Activated CD8-positive, alpha-beta T cell treated with anti-CD3 and anti-CD28 coated beads, Interleukin-2, amount 10 ng/mL, durations not matched to agents 7 days and 5 days (primary cell): Measurements from ENCODE around the gene PTGR3. TPM values are rescaled to one million over a fixed set of nuclear protein-coding genes. Genes with fewer than 3 reads are reported as not detected.

Experiments
- ATAC-seq: fragments of 150-1000 bp; cut with Tn5 transposase; one replicate; pipeline ENCODE4 v1.10.0; 2021; ENCODE audit warnings: moderate library complexity
- CTCF ChIA-PET: fragments of 350-600 bp; sonication (Branson Sonifier 250); formaldehyde crosslinking; loops from one replicate; lab custom pipeline; 2021; ENCODE audit warnings: antibody characterized with exemption; lab: Charles Lee
- POLR2A ChIA-PET: fragments of 350-600 bp; sonication (Branson Sonifier 250); formaldehyde crosslinking; loops from one replicate; lab custom pipeline; 2021; ENCODE audit warnings: antibody characterized with exemption; lab: Charles Lee
- DNase-seq: peaks from one replicate; pipeline ENCODE4 v3.0.0-alpha.2; 2020
- H3K27ac Mint-ChIP-seq: one replicate; pipeline ENCODE4 v1.8.0; 2021; ENCODE audit warnings: mild to moderate bottlenecking, mixed read lengths
- H3K27me3 Mint-ChIP-seq: one replicate; pipeline ENCODE4 v1.8.0; 2021; ENCODE audit warnings: low read depth, mixed read lengths
- H3K36me3 Mint-ChIP-seq: one replicate; pipeline ENCODE4 v1.8.0; 2021; ENCODE audit warnings: low read depth, mixed read lengths
- H3K4me1 Mint-ChIP-seq: one replicate; pipeline ENCODE4 v1.8.0; 2021; ENCODE audit warnings: low read depth, mixed read lengths
- H3K4me3 Mint-ChIP-seq: one replicate; pipeline ENCODE4 v1.8.0; 2021; ENCODE audit warnings: mild to moderate bottlenecking, mixed read lengths
- H3K9me3 Mint-ChIP-seq: one replicate; pipeline ENCODE4 v1.8.0; 2022; ENCODE audit warnings: mixed read lengths; ENCODE audit not compliant: insufficient read depth
- total RNA-seq, 2 experiments: library from RNA; stranded (reverse); gene quantifications; one replicate each; pipeline ENCODE4 v1.2.3, GENCODE V29; 2021

Gene PTGR3
- total RNA-seq, 2 experiments from 2014 or later: 21.8 to 21.9 TPM

DNA sequence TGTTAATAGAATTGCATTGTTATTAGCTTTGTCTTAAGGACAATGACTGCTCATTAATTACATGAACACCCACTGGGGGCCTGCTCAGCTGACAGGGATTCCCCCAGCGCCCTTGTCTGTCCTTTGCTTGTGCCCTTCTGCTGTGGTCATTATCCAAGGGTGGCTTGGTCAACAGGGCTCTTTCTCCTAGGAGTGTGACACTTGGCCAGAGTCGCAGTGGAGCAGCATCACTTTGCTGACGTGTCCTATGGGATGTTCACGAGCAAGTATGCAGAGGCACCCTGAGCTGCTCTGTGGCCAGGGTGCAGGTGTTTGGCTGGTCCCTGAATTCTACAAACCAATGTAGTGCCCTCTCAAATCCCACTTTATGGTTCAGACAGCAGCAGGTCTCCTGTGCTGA, 46.0 kb downstream of the PTGR3 start:
- H3K27me3 Mint-ChIP-seq: no peaks in the 10 kb centered on the region
- H3K36me3 Mint-ChIP-seq: no peaks in the 10 kb centered on the region
- ChIA-PET POLR2A (no interaction called here), CTCF (no interaction called here)
- no peak for ATAC-seq
- no peaks in the 10 kb centered on the region for H3K9me3 Mint-ChIP-seq
- no peak overlapping the region for H3K4me3 Mint-ChIP-seq
- no peak overlapping the region for H3K27ac Mint-ChIP-seq
- no peak for DNase-seq
- peaks cover 8% of the 10 kb centered on the region for H3K4me1 Mint-ChIP-seq

DNA sequence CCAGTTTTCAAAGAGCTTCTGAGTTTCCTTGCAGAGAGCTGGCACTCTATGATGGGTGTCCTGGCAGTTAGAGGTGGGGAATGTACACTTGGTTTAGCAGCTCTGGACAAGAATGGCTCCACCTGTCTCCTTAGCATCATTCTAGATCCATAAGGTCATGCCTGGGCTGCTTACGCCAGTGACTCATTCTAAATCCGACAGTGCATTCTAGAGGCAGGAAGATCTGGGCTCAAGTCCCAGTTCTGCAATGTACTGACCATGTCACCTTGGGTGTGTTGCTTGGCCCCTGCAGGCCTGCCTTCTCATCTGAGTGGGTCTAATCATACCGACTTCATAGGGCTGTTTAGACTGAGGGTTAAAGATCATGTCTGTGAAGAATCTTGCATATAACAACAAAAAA, 46.5 kb downstream of the PTGR3 start:
- Mint-ChIP-seq H3K4me3 (no peak overlapping the region), H3K36me3 (no peaks in the 10 kb centered on the region), H3K4me1 (peaks cover 8% of the 10 kb centered on the region), H3K27ac (no peak overlapping the region), H3K27me3 (no peaks in the 10 kb centered on the region), H3K9me3 (no peaks in the 10 kb centered on the region)
- ATAC-seq (no peak), DNase-seq (no peak)
- POLR2A ChIA-PET: no interaction called here
- CTCF ChIA-PET: no interaction called here

DNA sequence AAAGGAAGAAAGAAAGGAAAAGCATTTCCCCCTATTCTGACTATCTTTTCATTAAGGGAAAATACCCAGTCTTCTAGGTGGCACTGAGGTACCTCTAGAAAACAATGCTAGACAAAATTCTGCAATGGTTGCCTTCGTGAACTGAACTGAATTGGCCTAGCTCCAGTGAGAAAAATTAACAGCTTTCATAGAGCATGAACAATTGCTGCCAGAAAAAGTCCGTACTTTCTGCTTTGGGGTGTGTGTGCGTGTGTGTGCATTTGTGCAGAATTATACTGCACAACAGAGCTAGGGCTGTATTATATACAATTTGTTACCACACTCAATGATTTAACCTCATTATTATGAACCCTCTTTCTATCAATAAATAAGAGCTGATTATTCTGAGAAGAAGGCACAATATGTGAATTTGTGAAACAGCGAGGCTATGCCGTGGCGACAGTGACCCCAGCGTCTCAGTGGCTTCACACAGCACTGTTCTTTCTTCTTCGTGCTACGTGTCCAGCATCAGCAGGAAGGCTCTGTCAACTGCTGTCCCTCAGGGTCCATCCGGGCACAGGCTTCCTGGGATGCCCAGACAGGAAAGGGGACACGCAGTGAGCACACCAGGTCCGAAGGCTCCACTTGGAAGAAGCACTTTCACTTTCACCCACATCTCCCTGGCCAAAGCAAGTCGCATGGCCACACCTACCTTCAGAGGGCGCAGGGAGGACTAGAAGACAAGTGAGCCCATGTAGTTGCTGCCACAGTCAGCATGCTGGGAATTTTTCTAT, 47.5 kb downstream of the PTGR3 start:
- H3K4me1 Mint-ChIP-seq: peaks cover 8% of the 10 kb centered on the region
- no peaks in the 10 kb centered on the region for H3K9me3 Mint-ChIP-seq
- H3K27ac Mint-ChIP-seq: peak overlapping the region; percentile 41
- ChIA-PET POLR2A (no interaction called here), CTCF (no interaction called here)
- H3K36me3 Mint-ChIP-seq: no peaks in the 10 kb centered on the region
- no peaks in the 10 kb centered on the region for H3K27me3 Mint-ChIP-seq
- peak overlapping the region; percentile 72 for H3K4me3 Mint-ChIP-seq
- peak; percentile 83 for ATAC-seq
- DNase-seq: peak; percentile 42

DNA sequence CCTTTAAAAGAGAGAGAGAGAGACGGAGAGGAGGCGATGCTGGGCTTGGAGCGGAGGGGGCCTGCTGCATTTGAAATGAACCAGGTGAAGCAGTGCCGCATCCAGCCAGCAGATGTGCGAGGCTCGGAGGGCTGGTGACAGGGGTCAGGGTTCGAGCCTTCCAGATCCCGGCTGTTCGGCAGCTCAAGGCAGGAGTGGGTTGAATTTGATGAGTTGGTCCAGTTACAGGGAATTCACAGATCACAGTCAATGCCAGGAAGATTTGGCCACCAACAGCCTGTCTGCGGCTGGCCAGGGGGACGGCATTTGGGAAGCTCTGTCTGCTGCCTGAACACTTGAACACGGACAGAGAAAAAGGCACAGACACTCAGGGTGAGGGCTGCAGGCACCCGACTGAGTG, 48.6 kb downstream of the PTGR3 start:
- Mint-ChIP-seq H3K4me3 (no peak overlapping the region), H3K9me3 (no peaks in the 10 kb centered on the region), H3K27me3 (no peaks in the 10 kb centered on the region), H3K36me3 (no peaks in the 10 kb centered on the region), H3K4me1 (peaks cover 8% of the 10 kb centered on the region), H3K27ac (no peak overlapping the region)
- ATAC-seq (no peak), DNase-seq (no peak)
- ChIA-PET POLR2A (no interaction called here), CTCF (no interaction called here)

DNA sequence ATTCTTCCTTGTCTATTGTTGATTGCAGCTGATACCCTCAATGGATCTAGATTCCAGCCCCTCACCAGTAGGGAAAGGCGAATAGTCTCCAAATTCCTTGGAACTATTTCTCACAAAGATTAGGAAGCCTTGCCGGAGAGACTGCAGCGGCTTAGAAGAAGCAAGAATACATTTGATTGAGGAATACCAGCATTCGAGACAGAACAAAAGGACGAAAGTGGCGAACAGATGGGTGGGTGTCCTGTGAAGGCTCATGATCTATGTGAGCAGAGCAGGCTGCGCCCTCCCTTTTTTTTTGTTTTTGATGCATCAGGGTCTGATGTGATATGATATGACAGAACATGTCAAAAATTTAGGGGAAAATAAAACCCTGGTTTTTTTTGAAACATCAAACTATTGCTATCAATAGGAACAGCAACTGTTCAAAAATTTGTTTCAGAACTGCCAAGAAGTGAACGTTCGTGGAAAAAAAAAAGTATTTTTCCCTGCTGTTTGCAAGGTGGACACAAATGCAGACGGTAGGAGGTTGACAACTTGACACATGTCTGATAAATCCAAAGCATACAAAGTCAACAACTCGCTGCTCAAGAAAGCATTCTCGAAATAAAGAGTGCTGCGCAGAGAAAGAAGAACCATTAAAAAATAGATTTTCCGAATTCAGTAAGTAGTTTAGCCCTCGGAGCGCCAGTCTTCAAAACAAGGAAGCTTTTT, 49.1 kb downstream of the PTGR3 start:
- POLR2A ChIA-PET: interaction anchor here (0.6 kb wide), 1 partner anchor 27 kb away, joined by 3 read pairs; no protein-coding TSS in a partner anchor
- no peak overlapping the region for H3K4me3 Mint-ChIP-seq

DNA sequence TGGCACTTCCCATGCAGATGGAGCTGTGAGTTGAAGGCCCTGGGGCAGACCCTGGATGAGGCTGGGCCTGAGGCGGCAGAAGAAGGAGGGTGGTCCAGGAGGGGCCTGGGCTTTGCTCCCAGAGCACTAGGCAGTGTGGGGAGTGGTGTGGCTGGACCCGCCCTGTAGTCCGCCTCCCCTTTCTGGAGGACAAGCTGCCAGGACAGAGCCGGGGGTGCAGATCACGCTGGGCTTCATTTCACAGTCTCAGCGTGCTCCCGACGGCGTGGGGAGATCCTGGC, 49.8 kb downstream of the PTGR3 start:
- ChIA-PET POLR2A (interaction anchor here (0.6 kb wide), 1 partner anchor 26 kb away, joined by 3 read pairs; no protein-coding TSS in a partner anchor), CTCF (no interaction called here)
- no peak overlapping the region for H3K4me3 Mint-ChIP-seq
- H3K36me3 Mint-ChIP-seq: no peaks in the 10 kb centered on the region
- H3K4me1 Mint-ChIP-seq: peaks cover 8% of the 10 kb centered on the region
- ATAC-seq (no peak), DNase-seq (no peak)
- no peak overlapping the region for H3K27ac Mint-ChIP-seq
- no peaks in the 10 kb centered on the region for H3K27me3 Mint-ChIP-seq
- no peaks in the 10 kb centered on the region for H3K9me3 Mint-ChIP-seq

More for the DNA sequence above, 49.1 kb downstream of the PTGR3 start:
- Mint-ChIP-seq H3K4me1 (peaks cover 8% of the 10 kb centered on the region), H3K27me3 (no peaks in the 10 kb centered on the region), H3K27ac (no peak overlapping the region), H3K36me3 (no peaks in the 10 kb centered on the region), H3K9me3 (no peaks in the 10 kb centered on the region)
- CTCF ChIA-PET: no interaction called here
- ATAC-seq (no peak), DNase-seq (no peak)

Other genes with a start within 250 kb of the PTGR3 start
- 10 to 100 TPM; 16.7 to 16.8 TPM for gene TSHZ1, start 1.7 kb upstream of the PTGR3 start, total RNA-seq
- gene SMIM21, start 218.6 kb upstream of the PTGR3 start, total RNA-seq: not detected